Measurements from ENCODE around the gene ELOVL2. TPM values are rescaled to one million over a fixed set of nuclear protein-coding genes. Genes with fewer than 3 reads are reported as not detected.

Gene ELOVL2
- under 0.01 and 0.39 TPM in 2 replicates for total RNA-seq

GRCh38 chr6:11043961-11044711, at the start of gene ELOVL2:
Gene ELOVL2 (minus strand): TSS chr6:11044305. CDS start chr6:11044230, 75 bp downstream.

Other genes starting within 250 kb of the ELOVL2 start
- not detected in 2 replicates for gene MAK, start 205.8 kb downstream of the ELOVL2 start, total RNA-seq
- not detected in 2 replicates for gene GCM2, start 162.3 kb downstream of the ELOVL2 start, total RNA-seq
- gene SYCP2L, start 157.3 kb downstream of the ELOVL2 start, total RNA-seq = under 0.01 TPM in 1 of 2 replicates, not detected in the other
- 5.1 and 6.6 TPM in 2 replicates for gene SMIM13, start 49.5 kb upstream of the ELOVL2 start, total RNA-seq
- not detected in 2 replicates for gene ERVFRD-1, start 67.4 kb upstream of the ELOVL2 start, total RNA-seq
- gene NEDD9, start 188.4 kb upstream of the ELOVL2 start, total RNA-seq = 0.20 TPM in 1 of 2 replicates, not detected in the other